Pancreas (tissue), 10 donors: ENCODE measurements around the gene TCEAL4. TPM values are rescaled to one million over a fixed set of nuclear protein-coding genes. Genes with fewer than 3 reads are reported as not detected.

ENCODE experiments used
- ATAC-seq, 4 donors: fragments of 200-7000 bp; cut with Tn5 transposase; one replicate each; pipeline versions ENCODE4 v1.8.0 to v1.9.1; 2020; ENCODE audit warnings: mild to moderate bottlenecking in 4 of 4, moderate library complexity in 4 of 4
- DNase-seq, 6 donors: peaks; one replicate each; pipeline ENCODE4 v3.0.0-alpha.2; 2020
- FAIRE-seq: peaks from 2 replicates; lab custom pipeline; 2012; peaks lifted over from hg19 to GRCh38; lab: Jason Lieb, UNC
- H3K27ac ChIP-seq, 4 donors: fragments of 200-600 bp; sonication (generic); 1 replicate in 3 of 4; 2 replicates in 1 of 4; pipeline versions ENCODE4 v1.5.0 to v1.8.0; 2020
- H3K27me3 ChIP-seq, 4 donors: fragments of 200-600 bp; one replicate each; pipeline ENCODE4 v1.8.0; 2021
- H3K36me3 ChIP-seq, 3 donors: fragments of 200-600 bp; sonication (generic) in 1 of 3; one replicate each; pipeline versions ENCODE4 v1.5.0 to v1.8.0; 2020 to 2021
- H3K4me1 ChIP-seq, 3 donors: fragments of 200-600 bp; one replicate each; pipeline ENCODE4 v1.8.0; 2021
- H3K4me3 ChIP-seq, 4 donors: fragments of 200-600 bp; sonication (generic) in 2 of 4; one replicate each; pipeline versions ENCODE4 v1.5.0 to v1.8.0; 2020 to 2021
- H3K9me3 ChIP-seq, 4 donors: fragments of 200-600 bp; one replicate each; pipeline ENCODE4 v1.8.0; 2021
- CTCF ChIP-seq, 4 donors: fragments of 200-600 bp; sonication (generic) in 3 of 4; IDR thresholded peaks; one replicate each; pipeline versions ENCODE4 v1.5.0 to v1.8.0; 2021; ENCODE audit warnings: antibody characterized with exemption in 4 of 4
- WGBS, 2 donors: extraction: QIAGEN DNeasy Blood & Tissue Kit; methylation state at CpG; one replicate each; pipeline ENCODE4 v1.1.7; 2013; 5-methylcytosine and 5-hydroxymethylcytosine counted together
- intact Hi-C, 3 donors: fragments of 100-400 bp; cut with DNase I; formaldehyde crosslinking; loops; one replicate each; pipeline versions ENCODE4 v1.11.1 to v1.14.2; 2022
- polyA plus RNA-seq, 2 donors: library from polyadenylated mRNA; stranded (reverse); fragments of 200-250 nt; gene quantifications; one replicate each; pipeline ENCODE4 v1.2.3, GENCODE V29; 2013
- total RNA-seq, 6 donors: library from RNA; stranded (reverse); fragmentation: NEBNext Ultra II Directional in 4 of 6; extraction: Animal tissue kit (Norgen Biotek cat#: 25700) in 4 of 6; gene quantifications; one replicate each; pipeline versions ENCODE4 v1.2.1 to v1.2.4, GENCODE V29; 2021 to 2023
- donor health status: healthy with polysubstance abuse.
- donor health status: DM: no; HTN: no; CAD: no; lungs with moderate emphysema.
- donor health status: DM: no; HTN: no; CAD: no.
- donor health status: control.
- donor health status: control.
- donor health status: Bipolar disorder and iron deficiency.
- donor health status: DM: yes; HTN: yes; CAD: no.
- donor health status: DM: no; HTN: no; CAD: no.
- donor health status: DM: no; HTN: no; CAD: no.
- donor health status: DM: yes; HTN: yes; CAD: no.

TCEAL4 gene
- total and polyA plus RNA-seq, 8 donors, result 16.7 to 132 (median 27.8) TPM

GRCh38 chrX:103614999-103615398, 29.7 kb downstream of the TCEAL4 start:
- H3K4me1 ChIP-seq, result peaks cover 0 to 6% (median 0%) of the 10 kb centered on the region in 3 donors
- no peaks in the 10 kb centered on the region for H3K36me3 ChIP-seq
- intact Hi-C loops, result no loop called here
- WGBS, 2 donors, result 70 to 100% methylated on average over 1 of the region's 1 CpG
- no peak for FAIRE-seq
- ATAC-seq, result no peak
- no peak overlapping the region for H3K27ac ChIP-seq
- no peak for DNase-seq
- no peaks in the 10 kb centered on the region for H3K9me3 ChIP-seq
- no peak for TF ChIP-seq CTCF (IDR thresholded peaks at IDR 0.05)
- H3K27me3 ChIP-seq, result no peaks in the 10 kb centered on the region
- H3K4me3 ChIP-seq, result no peak overlapping the region

GRCh38 chrX:103615781-103616371, 30.6 kb downstream of the TCEAL4 start:
- Histone ChIP-seq H3K9me3 (no peaks in the 10 kb centered on the region), H3K4me1 (peaks cover 0 to 6% (median 0%) of the 10 kb centered on the region in 3 donors), H3K36me3 (no peaks in the 10 kb centered on the region), H3K4me3 (no peak overlapping the region), H3K27me3 (no peaks in the 10 kb centered on the region), H3K27ac (no peak overlapping the region)
- no peak for ATAC-seq
- no peak for TF ChIP-seq CTCF (IDR thresholded peaks at IDR 0.05)
- intact Hi-C loops, result no loop called here
- no peak for FAIRE-seq
- DNase-seq, result no peak

GRCh38 chrX:103616676-103617186, 31.4 kb downstream of the TCEAL4 start:
- intact Hi-C loops, result no loop called here
- Histone ChIP-seq H3K4me3 (no peak overlapping the region), H3K36me3 (no peaks in the 10 kb centered on the region), H3K27me3 (no peaks in the 10 kb centered on the region), H3K9me3 (no peaks in the 10 kb centered on the region), H3K4me1 (peaks cover 0 to 6% (median 0%) of the 10 kb centered on the region in 3 donors), H3K27ac (peak overlapping the region in 2 of 4 donors; percentile 3 to 19)
- WGBS, 2 donors, result 19 to 30% methylated on average over 1 of the region's 1 CpG
- ATAC-seq, result peak; percentile 52 to 77 (median 63)
- FAIRE-seq, result no peak
- DNase-seq, result no peak
- TF ChIP-seq CTCF (IDR thresholded peaks at IDR 0.05), result no peak

GRCh38 chrX:103624111-103624510, 38.8 kb downstream of the TCEAL4 start:
- Histone ChIP-seq H3K4me1 (peaks cover 0 to 6% (median 6%) of the 10 kb centered on the region in 3 donors), H3K4me3 (no peak overlapping the region), H3K27ac (peak overlapping the region in 1 of 4 donors; percentile 41), H3K9me3 (no peaks in the 10 kb centered on the region), H3K36me3 (no peaks in the 10 kb centered on the region), H3K27me3 (no peaks in the 10 kb centered on the region)
- WGBS, 2 donors, result 68 to 71% methylated on average over 4 of the region's 4 CpGs
- no peak for ATAC-seq
- intact Hi-C loops, result no loop called here
- FAIRE-seq, result no peak
- no peak for TF ChIP-seq CTCF (IDR thresholded peaks at IDR 0.05)
- DNase-seq, result no peak

- FAIRE-seq, result no peak
- TF ChIP-seq CTCF (IDR thresholded peaks at IDR 0.05), result no peak
- H3K36me3 ChIP-seq, result no peaks in the 10 kb centered on the region
- intact Hi-C loops, result no loop called here
- H3K4me1 ChIP-seq, result peaks cover 0 to 6% (median 6%) of the 10 kb centered on the region in 3 donors
- no peak for ATAC-seq
- H3K4me3 ChIP-seq, result no peak overlapping the region
- H3K9me3 ChIP-seq, result no peaks in the 10 kb centered on the region
- H3K27ac ChIP-seq, result no peak overlapping the region
- DNase-seq, result no peak
- peaks cover 0 to 8% (median 0%) of the 10 kb centered on the region in 4 donors for H3K27me3 ChIP-seq
Observed at GRCh38 chrX:103626855-103627254, 41.5 kb downstream of the TCEAL4 start.
